Esophagus squamous epithelium (tissue), 5 donors: ENCODE results near the gene NPTXR. TPM values are rescaled to one million over a fixed set of nuclear protein-coding genes. Genes with fewer than 3 reads are reported as not detected.

Experiments
- DNase-seq: peaks from one replicate; lab custom pipeline; 2025; lab: John Stamatoyannopoulos, UW
- H3K27ac ChIP-seq, 4 donors: fragments of 200-600 bp; sonication (generic); one replicate each; pipeline ENCODE4 v1.5.1; 2016 to 2019; ENCODE audit warnings: mild to moderate bottlenecking in 1 of 4
- H3K27me3 ChIP-seq, 4 donors: fragments of 200-600 bp; sonication (generic); 1 replicate in 3 of 4; 2 replicates in 1 of 4; pipeline versions ENCODE4 v1.5.1 to v1.6.0; 2017 to 2021; ENCODE audit warnings: antibody characterized with exemption in 1 of 4
- H3K36me3 ChIP-seq, 3 donors: fragments of 200-600 bp; sonication (generic); one replicate each; pipeline ENCODE4 v1.5.1; 2016 to 2019
- H3K4me1 ChIP-seq, 3 donors: fragments of 200-600 bp; sonication (generic); one replicate each; pipeline ENCODE4 v1.5.1; 2017 to 2019
- H3K4me3 ChIP-seq, 4 donors: fragments of 200-600 bp; sonication (generic); 1 replicate in 3 of 4; 2 replicates in 1 of 4; pipeline ENCODE4 v1.5.1; 2016 to 2019; ENCODE audit warnings: mild to moderate bottlenecking in 2 of 4, moderate library complexity in 1 of 4
- H3K9me3 ChIP-seq, 3 donors: fragments of 200-600 bp; sonication (generic); one replicate each; pipeline ENCODE4 v1.5.1; 2016 to 2019
- CTCF ChIP-seq, 6 experiments: fragments of 450-650 bp in 4 of 6; fragments of 200-600 bp in 2 of 6; sonication (generic) in 2 of 6; IDR thresholded peaks; one replicate each; pipeline ENCODE4 v1.5.1; 2016 to 2019; ENCODE audit warnings: antibody characterized with exemption in 6 of 6, mild to moderate bottlenecking in 4 of 6, moderate library complexity in 4 of 6
- POLR2A ChIP-seq, 4 donors: fragments of 450-650 bp; IDR thresholded peaks; one replicate each; pipeline ENCODE4 v1.6.1; 2017; ENCODE audit warnings: antibody characterized with exemption in 4 of 4, mild to moderate bottlenecking in 4 of 4, moderate library complexity in 3 of 4
- WGBS, 2 donors: methylation state at CpG; one replicate each; pipeline ENCODE4 v1.1.5; 2018; 5-methylcytosine and 5-hydroxymethylcytosine counted together
- intact Hi-C: fragments of 100-400 bp; cut with DNase I; formaldehyde crosslinking; loops from one replicate; pipeline ENCODE4 v1.15.0; 2022
- total RNA-seq, 4 donors: library from RNA; depleted of rRNA; stranded (reverse); fragments of >200 nt; gene quantifications; one replicate each; pipeline ENCODE4 v1.1.0, GENCODE V29; 2016
- donor health status: DM: yes; HTN: yes; CAD: no.

Gene NPTXR
- total RNA-seq, 4 donors from 2014 or later: 0.26 to 2.3 (median 0.63) TPM

- WGBS, 2 donors: 71 to 87% methylated on average over 6 to 10 of the region's 17 CpGs
- H3K4me3 ChIP-seq: no peak overlapping the region
- no peaks in the 10 kb centered on the region for H3K4me1 ChIP-seq
- H3K27me3 ChIP-seq: peaks cover 0 to 5% (median 0%) of the 10 kb centered on the region in 4 donors
- no peaks in the 10 kb centered on the region for H3K9me3 ChIP-seq
- H3K27ac ChIP-seq: no peak overlapping the region
- no peaks in the 10 kb centered on the region for H3K36me3 ChIP-seq
- no peak for TF ChIP-seq POLR2A (IDR thresholded peaks at IDR 0.05)
- TF ChIP-seq CTCF (IDR thresholded peaks at IDR 0.05): no peak
- intact Hi-C loops: no loop called here
- DNase-seq: no peak
These were observed 13.6 kb downstream of the NPTXR start for GRCh38 chr22:38830026-38830844.

GRCh38 chr22:38829485-38829884 lies 14.3 kb downstream of the NPTXR start:
- intact Hi-C loops: no loop called here
- 43 to 92% methylated on average over 1 to 2 of the region's 4 CpGs for WGBS, 2 donors

GRCh38 chr22:38828616-38829205 lies 15.1 kb downstream of the NPTXR start:
- intact Hi-C loops: no loop called here
- Histone ChIP-seq H3K36me3 (no peaks in the 10 kb centered on the region), H3K9me3 (no peaks in the 10 kb centered on the region), H3K27ac (no peak overlapping the region), H3K4me1 (no peaks in the 10 kb centered on the region), H3K27me3 (no peaks in the 10 kb centered on the region), H3K4me3 (no peak overlapping the region)
- DNase-seq: no peak
- WGBS, 2 donors: 68 to 89% methylated on average over 1 to 4 of the region's 10 CpGs
- no peak for TF ChIP-seq POLR2A (IDR thresholded peaks at IDR 0.05)
- TF ChIP-seq CTCF (IDR thresholded peaks at IDR 0.05): no peak

More at GRCh38 chr22:38829485-38829884, 14.3 kb downstream of the NPTXR start:
- no peaks in the 10 kb centered on the region for H3K27me3 ChIP-seq
- H3K36me3 ChIP-seq: no peaks in the 10 kb centered on the region
- H3K4me1 ChIP-seq: no peaks in the 10 kb centered on the region
- no peaks in the 10 kb centered on the region for H3K9me3 ChIP-seq
- TF ChIP-seq POLR2A (IDR thresholded peaks at IDR 0.05) (no peak), CTCF (IDR thresholded peaks at IDR 0.05) (no peak)
- H3K4me3 ChIP-seq: no peak overlapping the region
- no peak for DNase-seq
- H3K27ac ChIP-seq: no peak overlapping the region

GRCh38 chr22:38828191-38828590 lies 15.6 kb downstream of the NPTXR start:
- 57 to 76% methylated on average over 5 to 6 of the region's 11 CpGs for WGBS, 2 donors

More at GRCh38 chr22:38828191-38828590, 15.6 kb downstream of the NPTXR start:
- H3K4me1 ChIP-seq: no peaks in the 10 kb centered on the region
- no peaks in the 10 kb centered on the region for H3K9me3 ChIP-seq
- no peak for TF ChIP-seq CTCF (IDR thresholded peaks at IDR 0.05)
- TF ChIP-seq POLR2A (IDR thresholded peaks at IDR 0.05): no peak
- no peaks in the 10 kb centered on the region for H3K36me3 ChIP-seq
- H3K27me3 ChIP-seq: no peaks in the 10 kb centered on the region
- intact Hi-C loops: no loop called here
- no peak for DNase-seq
- no peak overlapping the region for H3K27ac ChIP-seq
- no peak overlapping the region for H3K4me3 ChIP-seq
